Natural killer cell (primary cell): Measurements from ENCODE around the gene KRTAP20-1. TPM values are rescaled to one million over a fixed set of nuclear protein-coding genes. Genes with fewer than 3 reads are reported as not detected.

Experiments used
- ATAC-seq, 3 donors: fragments of 150-1000 bp in 2 of 3; fragments of 200-7000 bp in 1 of 3; cut with Tn5 transposase; 1 replicate in 1 of 3; 2 replicates in 2 of 3; pipeline ENCODE4 v1.10.0; 2021; ENCODE audit warnings: mild to moderate bottlenecking in 2 of 3, moderate library complexity in 2 of 3
- DNase-seq, 2 donors: peaks; one replicate each; pipeline versions ENCODE4 v3.0.0 to v3.0.0-alpha.2; 2013 to 2021; ENCODE audit warnings: mixed read lengths in 1 of 2
- H3K27ac ChIP-seq: one replicate; pipeline ENCODE4 v1.5.1; 2013; ENCODE audit warnings: mild to moderate bottlenecking, low read length
- H3K27me3 ChIP-seq: one replicate; pipeline ENCODE4 v1.6.1; 2013; ENCODE audit warnings: low read length; ENCODE audit not compliant: control insufficient read depth, insufficient read depth
- H3K36me3 ChIP-seq: one replicate; pipeline ENCODE4 v1.6.1; 2013; ENCODE audit warnings: low read length; ENCODE audit not compliant: control insufficient read depth, insufficient read depth
- H3K4me1 ChIP-seq: one replicate; pipeline ENCODE4 v1.6.1; 2013; ENCODE audit warnings: low read length; ENCODE audit not compliant: control insufficient read depth, insufficient read depth
- H3K4me3 ChIP-seq: one replicate; pipeline ENCODE4 v1.5.1; 2013; ENCODE audit warnings: low read length
- H3K9me3 ChIP-seq: one replicate; pipeline ENCODE4 v1.6.1; 2013; ENCODE audit warnings: low read length; ENCODE audit not compliant: control insufficient read depth, insufficient read depth
- H3K27ac Mint-ChIP-seq, 2 donors: one replicate each; pipeline ENCODE4 v1.8.0; 2022; ENCODE audit warnings: mild to moderate bottlenecking in 2 of 2, mixed read lengths in 2 of 2, moderate library complexity in 1 of 2
- H3K27me3 Mint-ChIP-seq, 2 donors: one replicate each; pipeline ENCODE4 v1.8.0; 2022; ENCODE audit warnings: low read depth in 2 of 2, mixed read lengths in 2 of 2
- H3K36me3 Mint-ChIP-seq: one replicate; pipeline ENCODE4 v1.8.0; 2022; ENCODE audit warnings: mixed read lengths
- H3K4me1 Mint-ChIP-seq, 2 donors: one replicate each; pipeline ENCODE4 v1.8.0; 2022; ENCODE audit warnings: mixed read lengths in 2 of 2
- H3K4me3 Mint-ChIP-seq: one replicate; pipeline ENCODE4 v1.8.0; 2022; ENCODE audit warnings: mild to moderate bottlenecking, moderate library complexity, mixed read lengths
- H3K9me3 Mint-ChIP-seq, 2 donors: one replicate each; pipeline ENCODE4 v1.8.0; 2022; ENCODE audit warnings: mixed read lengths in 2 of 2
- intact Hi-C: fragments of 100-400 bp; cut with micrococcal nuclease; formaldehyde crosslinking; loops from one replicate; pipeline ENCODE4 v1.14.2; 2022
- total RNA-seq, 4 donors: library from RNA; stranded (reverse); fragments of 120-200 nt in 1 of 4; gene quantifications; one replicate each; pipeline versions ENCODE4 v1.2.3 to v1.2.4, GENCODE V29; 2013 to 2022
- TF ChIP-seq, protein P1 (sequence below): fragments of 200-600 bp; IDR thresholded peaks from one replicate; pipeline ENCODE4 v1.8.0; 2022; ENCODE audit warnings: antibody characterized with exemption

KRTAP20-1 gene
- total RNA-seq, 3 donors from 2014 or later (not counting 1 experiment from before 2014, with no cell fraction given), result not detected

- no peaks in the 10 kb centered on the region for H3K36me3 Mint-ChIP-seq
- H3K9me3 Mint-ChIP-seq, result peaks cover 15 to 16% of the 10 kb centered on the region in 2 donors
- no peaks in the 10 kb centered on the region for H3K4me1 Mint-ChIP-seq
- no peak overlapping the region for H3K4me3 ChIP-seq
- no peak for DNase-seq
- no peak overlapping the region for H3K4me3 Mint-ChIP-seq
- no peak for ATAC-seq
- no peak overlapping the region for H3K27ac Mint-ChIP-seq
- H3K4me1 ChIP-seq, result no peaks in the 10 kb centered on the region
- H3K36me3 ChIP-seq, result no peaks in the 10 kb centered on the region
- H3K27me3 ChIP-seq, result no peaks in the 10 kb centered on the region
- no peaks in the 10 kb centered on the region for H3K9me3 ChIP-seq
- intact Hi-C loops, result no loop called here
- H3K27ac ChIP-seq, result no peak overlapping the region
- TF ChIP-seq, protein P1, sequence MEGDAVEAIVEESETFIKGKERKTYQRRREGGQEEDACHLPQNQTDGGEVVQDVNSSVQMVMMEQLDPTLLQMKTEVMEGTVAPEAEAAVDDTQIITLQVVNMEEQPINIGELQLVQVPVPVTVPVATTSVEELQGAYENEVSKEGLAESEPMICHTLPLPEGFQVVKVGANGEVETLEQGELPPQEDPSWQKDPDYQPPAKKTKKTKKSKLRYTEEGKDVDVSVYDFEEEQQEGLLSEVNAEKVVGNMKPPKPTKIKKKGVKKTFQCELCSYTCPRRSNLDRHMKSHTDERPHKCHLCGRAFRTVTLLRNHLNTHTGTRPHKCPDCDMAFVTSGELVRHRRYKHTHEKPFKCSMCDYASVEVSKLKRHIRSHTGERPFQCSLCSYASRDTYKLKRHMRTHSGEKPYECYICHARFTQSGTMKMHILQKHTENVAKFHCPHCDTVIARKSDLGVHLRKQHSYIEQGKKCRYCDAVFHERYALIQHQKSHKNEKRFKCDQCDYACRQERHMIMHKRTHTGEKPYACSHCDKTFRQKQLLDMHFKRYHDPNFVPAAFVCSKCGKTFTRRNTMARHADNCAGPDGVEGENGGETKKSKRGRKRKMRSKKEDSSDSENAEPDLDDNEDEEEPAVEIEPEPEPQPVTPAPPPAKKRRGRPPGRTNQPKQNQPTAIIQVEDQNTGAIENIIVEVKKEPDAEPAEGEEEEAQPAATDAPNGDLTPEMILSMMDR, result no peak
- H3K27me3 Mint-ChIP-seq, result no peaks in the 10 kb centered on the region
Measured at GRCh38 chr21:30652891-30653290, 36.7 kb downstream of the KRTAP20-1 start.

Other genes with a start within 250 kb of the KRTAP20-1 start
- not detected for gene KRTAP13-2, start 244.2 kb upstream of the KRTAP20-1 start, total RNA-seq
- gene KRTAP13-1, start 220.4 kb upstream of the KRTAP20-1 start, total RNA-seq, result not detected
- not detected for gene KRTAP13-3, start 190.5 kb upstream of the KRTAP20-1 start, total RNA-seq
- gene KRTAP13-4, start 186.2 kb upstream of the KRTAP20-1 start, total RNA-seq, result not detected
- gene KRTAP15-1, start 176.2 kb upstream of the KRTAP20-1 start, total RNA-seq, result not detected
- gene KRTAP19-1, start 136.1 kb upstream of the KRTAP20-1 start, total RNA-seq, result not detected
- not detected for gene KRTAP19-2, start 129.0 kb upstream of the KRTAP20-1 start, total RNA-seq
- not detected for gene KRTAP19-3, start 124.4 kb upstream of the KRTAP20-1 start, total RNA-seq
- gene KRTAP19-4, start 119.3 kb upstream of the KRTAP20-1 start, total RNA-seq, result not detected
- not detected for gene KRTAP19-5, start 114.3 kb upstream of the KRTAP20-1 start, total RNA-seq
- not detected for gene KRTAP19-6, start 74.6 kb upstream of the KRTAP20-1 start, total RNA-seq
- not detected for gene KRTAP19-7, start 55.1 kb upstream of the KRTAP20-1 start, total RNA-seq
- gene KRTAP22-2, start 26.0 kb upstream of the KRTAP20-1 start, total RNA-seq, result not detected
- not detected for gene KRTAP6-3, start 24.0 kb upstream of the KRTAP20-1 start, total RNA-seq
- gene KRTAP6-2, start 17.5 kb upstream of the KRTAP20-1 start, total RNA-seq, result not detected
- gene KRTAP22-1, start 15.3 kb upstream of the KRTAP20-1 start, total RNA-seq, result not detected
- not detected for gene KRTAP6-1, start 2.5 kb upstream of the KRTAP20-1 start, total RNA-seq
- gene KRTAP20-4, start 4.2 kb downstream of the KRTAP20-1 start, total RNA-seq, result not detected
- gene KRTAP20-2, start 18.8 kb downstream of the KRTAP20-1 start, total RNA-seq, result not detected
- not detected for gene KRTAP20-3, start 26.4 kb downstream of the KRTAP20-1 start, total RNA-seq
- not detected for gene KRTAP21-3, start 102.4 kb downstream of the KRTAP20-1 start, total RNA-seq
- gene KRTAP21-2, start 130.8 kb downstream of the KRTAP20-1 start, total RNA-seq, result not detected
- not detected for gene KRTAP21-1, start 139.0 kb downstream of the KRTAP20-1 start, total RNA-seq
- gene KRTAP8-1, start 196.8 kb downstream of the KRTAP20-1 start, total RNA-seq, result not detected
- gene KRTAP7-1, start 213.3 kb downstream of the KRTAP20-1 start, total RNA-seq, result not detected